Measurements from ENCODE around the gene ZNF862. TPM values are rescaled to one million over a fixed set of nuclear protein-coding genes. Genes with fewer than 3 reads are reported as not detected.

Gene ZNF862
- total and polyA plus RNA-seq, 2 of the 13 experiments (the other 11 are each of a cell fraction or from before 2014, with no cell fraction given) = 0.89 to 2.0 TPM

- 83% methylated on average over 8 of the region's 8 CpGs for WGBS (ENCODE audit: low lambda C conversion rate)
- Histone ChIP-seq H3K27ac (ENCODE audit: extremely low read length, insufficient read depth, low read length) (no peak overlapping the region), H3K4me1 (ENCODE audit: insufficient read depth, low read length) (peaks cover 15% of the 10 kb centered on the region), H3K4me2 (ENCODE audit: low read depth, low read length) (no peak overlapping the region), H3K9me3 (ENCODE audit: low read length) (no peaks in the 10 kb centered on the region), H2AFZ (ENCODE audit: low read length) (no peak overlapping the region), H3K79me2 (ENCODE audit: insufficient read depth, low read length) (no peaks in the 10 kb centered on the region), H3K4me3 (replicated peaks in 1 of 3; ENCODE audit: insufficient read depth in 1 of 3, low read depth in 2 of 3, low read length in 3 of 3) (no peak overlapping the region), H3K36me3 (replicated peaks in 1 of 2; ENCODE audit: control insufficient read depth in 1 of 2, insufficient read depth in 2 of 2, low read length in 2 of 2) (no peaks in the 10 kb centered on the region), H3K27me3 (ENCODE audit: control insufficient read depth in 1 of 2, insufficient read depth in 2 of 2, low read length in 2 of 2) (peaks cover 3% of the 10 kb centered on the region in 2 experiments; a peak in 1 of 5 replicates), H3K9ac (ENCODE audit: insufficient read depth, low read depth, low read length) (no peak overlapping the region), H4K20me1 (ENCODE audit: insufficient read depth, low read length) (no peaks in the 10 kb centered on the region)
- intact Hi-C loops (cut with micrococcal nuclease; ENCODE audit: unreplicated experiment) (no loop called here), in situ Hi-C loops (cut with HindIII; ENCODE audit: extremely low pct_ligation_motif_present, low pct_unique_long_range_greater_than_20kb) (no loop called here)
- CTCF ChIA-PET (ENCODE audit: low intra/inter-chr PET ratio, low total read pairs) = no interaction called here
- no TSS peak for BruUV-seq (replicated peaks)
- ATAC-seq = no peak
- no peak for DNase-seq (ENCODE audit: low spot score)
- POLR2A ChIA-PET = no interaction called here
- TF ChIP-seq ZNF451 (CRISPR knock-in tag; IDR thresholded peaks at IDR 0.05) = no peak
- TF ChIP-seq JARID2 (CRISPR knock-in tag; IDR thresholded peaks at IDR 0.05; ENCODE audit: insufficient replicate concordance) = no peak
- no peak for TF ChIP-seq ZNF121 (CRISPR knock-in tag; IDR thresholded peaks at IDR 0.05)
- TF ChIP-seq AFF4 (CRISPR knock-in tag; IDR thresholded peaks at IDR 0.05) = no peak
- TF ChIP-seq HDAC1 (CRISPR knock-in tag; IDR thresholded peaks at IDR 0.05) = no peak
- no peak for TF ChIP-seq ZSCAN20 (CRISPR knock-in tag; IDR thresholded peaks at IDR 0.05; ENCODE audit: borderline replicate concordance)
- TF ChIP-seq SKI (IDR thresholded peaks at IDR 0.05; ENCODE audit: partially characterized antibody) = no peak
- TF ChIP-seq CBX5 (CRISPR knock-in tag; IDR thresholded peaks at IDR 0.05; ENCODE audit: borderline replicate concordance) = no peak
- no peak for TF ChIP-seq ZNF484 (CRISPR knock-in tag; IDR thresholded peaks at IDR 0.05; ENCODE audit: borderline replicate concordance, low read depth)
- no peak for TF ChIP-seq ATRX (CRISPR knock-in tag; IDR thresholded peaks at IDR 0.05; ENCODE audit: borderline replicate concordance)
- TF ChIP-seq ZNF292 (CRISPR knock-in tag; IDR thresholded peaks at IDR 0.05; ENCODE audit: borderline replicate concordance, low read depth) = no peak
- TF ChIP-seq SETDB1 (CRISPR knock-in tag; IDR thresholded peaks at IDR 0.05; ENCODE audit: borderline replicate concordance) = no peak
- TF ChIP-seq SP140L (CRISPR knock-in tag; IDR thresholded peaks at IDR 0.05; ENCODE audit: borderline replicate concordance) = no peak
- FAIRE-seq = no peak
Observed at GRCh38 chr7:149823191-149823630, 15.0 kb upstream of the ZNF862 start.
